Measurements from ENCODE around the gene ZCCHC14.
A peak's percentile ranks its signal among the peaks of the same experiment; 100 is the strongest.

The ZCCHC14 gene

GRCh38 chr16:87474017-87474416 is 18.8 kb downstream of the ZCCHC14 start:
- no peak for DNase-seq

- no peak for DNase-seq
Measured at GRCh38 chr16:87472935-87473334, 19.9 kb downstream of the ZCCHC14 start.

- no peak for DNase-seq
Measured at GRCh38 chr16:87472142-87472778, 20.6 kb downstream of the ZCCHC14 start.

- DNase-seq: no peak
Measured at GRCh38 chr16:87471278-87472141, 21.3 kb downstream of the ZCCHC14 start.

- DNase-seq: no peak
Measured at GRCh38 chr16:87470332-87470731, 22.5 kb downstream of the ZCCHC14 start.

- no peak for DNase-seq
Measured at GRCh38 chr16:87469169-87469568, 23.7 kb downstream of the ZCCHC14 start.

- no peak for DNase-seq
Measured at GRCh38 chr16:87468550-87468949, 24.3 kb downstream of the ZCCHC14 start.

- DNase-seq: no peak
Measured at GRCh38 chr16:87466975-87467501, 25.8 kb downstream of the ZCCHC14 start.

GRCh38 chr16:87465879-87466278 is 26.9 kb downstream of the ZCCHC14 start:
- DNase-seq: no peak

GRCh38 chr16:87465306-87465705 is 27.5 kb downstream of the ZCCHC14 start:
- peak; percentile 71 for DNase-seq

- peak; percentile 48 for DNase-seq
Measured at GRCh38 chr16:87464691-87465300, 28.0 kb downstream of the ZCCHC14 start.

GRCh38 chr16:87463722-87464690 is 28.8 kb downstream of the ZCCHC14 start:
- peak; percentile 16 for DNase-seq

GRCh38 chr16:87461466-87461991 is 31.3 kb downstream of the ZCCHC14 start:
- peak; percentile 91 for DNase-seq

- no peak for DNase-seq
Measured at GRCh38 chr16:87460936-87461335, 31.9 kb downstream of the ZCCHC14 start.

GRCh38 chr16:87459833-87460232 is 33.0 kb downstream of the ZCCHC14 start:
- no peak for DNase-seq

- no peak for DNase-seq
Measured at GRCh38 chr16:87459027-87459426, 33.8 kb downstream of the ZCCHC14 start.

- DNase-seq: no peak
Measured at GRCh38 chr16:87458424-87458915, 34.4 kb downstream of the ZCCHC14 start.

- peak; percentile 87 for DNase-seq
Measured at GRCh38 chr16:87457709-87458423, 35.0 kb downstream of the ZCCHC14 start.

GRCh38 chr16:87457061-87457611 is 35.7 kb downstream of the ZCCHC14 start:
- DNase-seq: peak; percentile 31

GRCh38 chr16:87454391-87454790 is 38.4 kb downstream of the ZCCHC14 start:
- no peak for DNase-seq

GRCh38 chr16:87453326-87453725 is 39.5 kb downstream of the ZCCHC14 start:
- no peak for DNase-seq

All from NCI-H226 (cell line).